ENCODE measurements around the gene IL25.

GRCh38 chr14:23403908-23404307 lies 31.3 kb downstream of the IL25 start:
- TF ChIP-seq CTCF (IDR thresholded peaks at IDR 0.05 in 2 of 3, conservative IDR thresholded peaks at IDR 0.05 in 1 of 3; ENCODE audit: control insufficient read depth in 2 of 3, extremely low read depth in 1 of 3, insufficient read depth in 1 of 3, low read depth in 3 of 3, low read length in 3 of 3) (no peak), POLR2AphosphoS2 (IDR thresholded peaks at IDR 0.05; ENCODE audit: low read depth, low read length) (no peak), IRF4 (IDR thresholded peaks at IDR 0.05; ENCODE audit: low read depth, low read length) (no peak), TCF12 (IDR thresholded peaks at IDR 0.05; ENCODE audit: low read depth, low read length) (no peak), EP300 (IDR thresholded peaks at IDR 0.05; ENCODE audit: borderline replicate concordance in 1 of 2, control insufficient read depth in 1 of 2, low read depth in 2 of 2, low read length in 2 of 2) (no peak), ZNF687 (IDR thresholded peaks at IDR 0.05) (no peak), MXI1 (IDR thresholded peaks at IDR 0.05; ENCODE audit: low read depth, low read length) (no peak), POLR2AphosphoS5 (IDR thresholded peaks at IDR 0.05; ENCODE audit: low read length) (no peak), USF2 (IDR thresholded peaks at IDR 0.05; ENCODE audit: borderline replicate concordance, low read depth, low read length) (no peak), SKIL (IDR thresholded peaks at IDR 0.05; ENCODE audit: low read depth, poor library complexity, severe bottlenecking) (no peak), ASH2L (IDR thresholded peaks at IDR 0.05; ENCODE audit: borderline replicate concordance, low read depth) (no peak)

Data from GM12878 (cell line).